Activated effector memory CD4-positive, alpha-beta T cell treated with anti-CD3 and anti-CD28 coated beads, Interleukin-2, amount 50 U/mL, for 16 hours (primary cell): Measurements from ENCODE around the gene LSG1.

Experiments used
- DNase-seq: peaks from one replicate; pipeline ENCODE4 v3.0.0-alpha.2; 2020

Gene LSG1

GRCh38 chr3:194686816-194687637, 15.0 kb upstream of the LSG1 start:
- DNase-seq: peak; percentile 76

- DNase-seq: no peak
Observed at GRCh38 chr3:194686414-194686815, 14.4 kb upstream of the LSG1 start.

DNA sequence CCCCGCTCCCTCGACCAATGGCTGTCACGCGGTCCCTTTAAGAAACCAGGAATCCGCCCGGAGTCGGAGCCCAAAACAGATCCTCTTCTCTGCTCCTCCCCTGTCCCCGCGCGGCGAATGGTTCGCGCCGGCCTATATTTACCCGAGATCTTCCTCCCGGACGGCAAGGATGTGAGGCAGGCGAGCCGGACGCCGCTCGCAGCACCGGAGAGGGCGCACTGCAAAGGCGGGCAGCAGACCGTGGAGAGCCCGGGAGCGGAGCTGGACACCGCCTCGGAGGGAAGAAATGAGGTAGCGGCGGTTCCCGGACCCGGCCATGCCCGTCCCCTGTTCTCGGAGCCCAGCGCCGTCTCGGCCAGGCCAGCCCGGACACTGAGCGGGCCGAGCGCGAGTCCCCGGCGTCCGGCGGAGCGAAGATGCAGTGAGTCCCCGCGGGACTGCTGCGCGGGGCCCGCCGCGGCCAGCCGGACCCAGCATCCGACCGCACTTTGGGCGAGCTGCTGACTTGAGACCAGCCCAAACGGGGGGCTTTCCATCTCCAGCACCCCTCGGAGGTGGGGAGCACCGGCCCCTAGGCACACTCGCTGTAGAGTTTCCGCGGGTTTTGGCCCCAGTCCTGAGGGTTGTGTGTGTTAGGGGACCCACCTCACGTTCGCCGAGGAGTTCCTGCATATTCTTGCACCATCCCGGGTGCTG, 13.9 kb upstream of the LSG1 start, which contains the start of gene FAM43A:
Gene FAM43A, plus strand, starts transcription at position 166 of the 696 bp plus-strand sequence. CDS start 944 bp downstream, outside the sequence.
- peak; percentile 93 for DNase-seq

- peak; percentile 58 for DNase-seq
Observed at GRCh38 chr3:194685065-194685717, 13.2 kb upstream of the LSG1 start.

- DNase-seq: no peak
Observed at GRCh38 chr3:194683380-194683779, 11.4 kb upstream of the LSG1 start.

- peak; percentile 87 for DNase-seq
Observed at GRCh38 chr3:194682694-194683310, 10.8 kb upstream of the LSG1 start.

GRCh38 chr3:194682189-194682693, 10.2 kb upstream of the LSG1 start:
- DNase-seq: peak; percentile 25

DNA sequence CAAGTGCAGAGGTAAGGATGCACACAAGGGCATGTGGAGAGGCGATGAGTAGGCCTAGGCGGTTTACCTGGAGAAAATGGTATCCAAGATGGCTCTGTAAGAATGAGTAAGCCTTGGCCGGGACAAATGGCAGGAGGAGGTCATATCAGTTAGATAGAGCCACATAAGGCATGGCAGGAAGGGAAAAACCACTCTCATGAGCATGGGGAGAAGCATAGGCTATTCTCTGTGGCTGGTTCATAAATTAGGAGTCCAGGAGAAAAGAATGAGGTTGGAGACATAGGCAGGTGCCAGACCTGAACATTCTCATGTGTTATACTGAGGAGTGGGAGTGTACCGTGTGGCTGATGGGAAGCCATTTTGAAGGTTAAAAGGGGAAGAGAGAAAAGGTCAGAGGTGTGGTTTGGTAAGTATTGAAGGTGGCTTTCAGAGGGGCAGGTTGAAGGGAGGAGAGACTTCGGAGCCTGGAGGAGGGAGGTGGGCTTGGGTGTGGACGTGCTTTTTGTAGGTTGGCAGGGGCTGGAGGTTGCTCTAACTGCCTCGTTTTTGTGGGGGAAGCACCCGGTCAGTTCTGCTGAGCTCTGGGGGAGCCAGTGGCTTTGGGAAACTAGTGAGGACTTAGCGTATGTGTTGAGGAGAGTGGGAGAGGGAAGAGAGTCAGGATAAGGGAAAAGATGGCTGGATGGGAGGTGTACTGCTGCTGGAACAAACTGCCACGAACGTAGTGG, 9.1 kb upstream of the LSG1 start:
- DNase-seq: peak; percentile 34

DNA sequence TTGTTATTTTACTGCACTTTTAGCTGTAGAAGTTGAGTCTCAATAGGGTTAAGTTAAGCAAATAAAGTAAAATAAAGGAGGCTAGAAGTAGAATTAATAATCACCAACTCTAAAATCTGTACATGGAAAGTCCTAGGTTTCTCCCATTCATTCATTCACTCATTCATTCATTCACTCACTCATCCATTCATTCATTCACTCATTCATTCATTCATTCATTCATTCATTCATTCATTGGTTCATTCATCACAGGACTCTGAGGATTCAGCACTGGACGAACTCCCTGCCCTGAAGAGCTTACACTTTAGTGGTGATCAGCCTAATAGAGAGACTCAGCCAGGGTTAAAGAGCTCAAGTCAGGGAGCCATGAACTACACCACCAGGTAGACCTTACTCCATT, 4.5 kb upstream of the LSG1 start:
- no peak for DNase-seq

GRCh38 chr3:194675680-194676079, 3.7 kb upstream of the LSG1 start:
- no peak for DNase-seq

- peak; percentile 88 for DNase-seq
Observed at GRCh38 chr3:194675081-194675640, 3.2 kb upstream of the LSG1 start.

- peak; percentile 43 for DNase-seq
Observed at GRCh38 chr3:194673761-194674160, 1.8 kb upstream of the LSG1 start.

- peak; percentile 19 for DNase-seq
Observed at GRCh38 chr3:194672876-194673275, 885 bp upstream of the LSG1 start.

DNA sequence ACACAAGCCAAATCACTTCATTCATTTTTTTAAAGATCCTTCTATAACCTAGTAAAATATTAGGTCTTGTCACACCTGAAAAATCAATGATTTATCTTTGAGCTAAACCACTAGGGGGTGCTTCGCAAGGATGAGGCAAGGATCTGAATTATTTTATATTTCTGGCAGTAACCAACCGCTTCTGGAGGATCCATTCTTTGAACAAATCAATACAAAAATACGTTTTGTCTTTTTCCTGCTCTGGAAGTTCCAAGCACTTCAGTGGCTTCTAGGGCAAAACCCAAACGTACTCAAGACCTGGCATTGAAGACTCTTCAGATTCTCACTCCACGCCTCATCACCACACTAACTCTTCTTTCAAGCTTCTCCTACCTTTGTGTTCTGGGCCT, 486 bp downstream of the LSG1 start:
- DNase-seq: no peak

DNA sequence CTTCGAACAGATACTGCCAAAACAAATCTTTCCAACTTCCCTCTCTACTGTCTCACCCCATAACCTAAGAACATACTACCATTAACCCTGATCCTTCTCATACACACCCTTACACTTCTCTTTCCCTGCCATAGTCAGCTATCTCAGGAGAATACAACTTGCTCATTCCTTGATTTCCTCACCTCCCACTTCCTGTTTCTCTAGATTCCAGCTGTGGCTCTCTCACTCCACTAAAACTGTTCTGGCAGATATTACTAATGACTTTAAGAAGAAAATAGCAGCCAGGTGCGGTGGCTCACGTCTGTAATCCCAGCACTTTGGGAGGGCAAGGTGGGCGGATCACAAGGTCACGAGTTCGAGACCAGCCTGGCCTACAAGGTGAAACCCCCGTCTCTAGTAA, 4.6 kb downstream of the LSG1 start:
- no peak for DNase-seq

- no peak for DNase-seq
Observed at GRCh38 chr3:194664857-194665256, 7.1 kb downstream of the LSG1 start.

DNA sequence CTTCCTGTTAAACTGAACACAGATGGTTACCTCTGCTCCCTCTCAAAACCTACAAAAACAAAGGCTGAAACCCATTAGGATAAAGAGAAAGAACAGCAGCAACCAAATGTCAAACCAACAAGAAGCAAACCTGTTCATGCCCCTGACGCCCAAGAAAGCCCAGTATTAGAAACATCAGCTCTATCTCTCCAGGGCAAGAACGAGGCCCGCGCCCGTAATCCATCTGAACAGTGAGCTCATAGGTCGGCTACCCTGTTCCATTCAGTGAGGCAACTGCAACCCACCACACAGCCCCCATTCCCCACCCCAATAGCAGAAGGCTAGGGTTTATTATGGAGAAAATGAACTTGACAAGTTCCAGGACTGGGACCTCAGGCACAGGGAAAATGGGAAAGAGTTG, 10.0 kb downstream of the LSG1 start:
- no peak for DNase-seq

DNA sequence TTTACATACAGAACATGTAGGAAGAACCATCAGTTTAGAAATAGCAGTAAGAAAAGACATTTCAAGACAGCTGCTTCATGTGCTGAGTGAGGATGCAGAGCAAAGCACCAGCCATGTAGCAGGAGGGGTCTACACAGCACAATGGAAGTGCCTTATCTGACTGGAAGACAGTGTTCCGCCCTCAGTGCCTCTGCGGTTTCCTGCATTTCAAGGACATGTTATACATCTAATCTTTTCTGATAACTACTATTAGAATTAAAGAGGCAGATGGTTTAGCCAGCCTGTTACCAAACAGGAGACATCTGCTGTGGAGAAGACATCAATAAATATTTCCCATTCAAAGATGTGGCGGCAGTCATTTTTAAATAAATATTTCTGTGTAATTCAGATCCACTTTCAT, 10.6 kb downstream of the LSG1 start:
- no peak for DNase-seq

DNA sequence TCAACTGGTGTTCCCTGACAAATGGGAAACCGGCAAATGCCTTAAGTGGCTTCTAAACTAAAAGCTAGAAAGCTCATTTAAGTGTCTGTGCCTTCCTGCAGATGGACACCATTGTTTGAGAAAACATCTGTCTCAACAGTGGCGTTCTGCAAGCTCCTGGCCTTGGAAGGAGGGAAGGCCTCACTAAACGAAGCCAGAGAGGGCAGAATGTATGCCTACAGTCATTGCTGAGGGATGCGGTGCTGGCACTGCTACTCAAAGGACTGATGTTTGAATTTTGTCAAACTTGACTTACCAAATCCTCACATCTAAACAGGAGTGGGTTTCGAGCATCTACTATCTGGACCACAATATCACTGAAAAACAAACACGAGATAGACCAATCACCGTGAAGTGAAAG, 12.2 kb downstream of the LSG1 start:
- DNase-seq: no peak

DNA sequence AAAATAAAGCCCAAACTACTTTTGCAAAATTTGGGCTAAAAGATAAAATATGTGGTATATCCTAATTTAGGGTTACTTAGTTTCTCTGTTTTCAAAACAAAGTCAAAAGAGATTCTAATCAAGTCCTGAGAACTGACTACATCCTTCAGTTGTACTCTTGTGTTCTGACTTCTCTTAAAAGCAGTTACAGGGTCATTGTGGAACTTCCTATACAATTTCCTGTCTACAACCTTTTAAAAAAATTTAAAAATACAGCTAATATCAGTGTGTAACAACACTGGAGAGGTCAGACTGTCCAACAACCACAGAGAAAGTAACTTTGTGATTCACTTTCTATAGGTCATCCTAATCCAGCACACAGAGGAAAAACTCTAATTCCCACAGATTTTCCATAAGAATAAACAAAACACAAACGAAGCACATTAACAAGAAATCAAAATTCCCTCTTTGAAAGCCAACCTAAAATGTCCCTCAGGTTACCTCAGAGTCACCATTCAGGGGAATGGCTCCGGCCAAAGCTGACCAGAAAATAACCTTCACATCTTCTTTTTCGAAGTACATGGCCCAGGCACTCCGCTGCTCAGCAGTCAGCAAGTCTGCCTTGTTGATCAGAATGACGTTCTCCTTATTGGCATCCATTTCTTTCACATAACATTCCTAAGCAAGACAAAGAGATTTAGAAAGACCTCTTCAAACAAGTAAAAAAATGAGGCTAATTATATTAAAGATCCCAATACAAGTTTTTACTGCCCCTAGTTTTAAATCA, 13.3 kb downstream of the LSG1 start:
- no peak for DNase-seq

DNA sequence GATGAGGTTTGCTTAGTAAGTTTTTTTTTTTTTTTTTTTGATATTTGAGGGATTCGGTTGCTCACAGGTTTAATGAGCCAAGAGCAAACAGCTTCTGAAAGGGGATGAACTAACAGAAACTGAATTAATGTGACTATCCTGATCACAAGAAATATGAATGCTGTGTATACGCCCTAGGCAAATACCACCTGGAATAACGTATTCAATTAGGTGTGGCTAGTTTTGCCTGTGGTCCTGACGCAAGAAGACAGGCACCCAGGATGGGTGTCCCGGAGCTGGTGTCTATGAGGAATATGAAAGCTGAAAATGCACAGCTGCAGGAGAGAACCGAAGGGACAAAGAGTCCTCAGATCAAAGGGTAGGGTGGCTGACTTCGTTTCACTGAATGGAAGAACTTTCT, 14.6 kb downstream of the LSG1 start:
- no peak for DNase-seq
